Brain pericyte (primary cell): ENCODE data around the gene KCNAB2.

Experiments
- DNase-seq: peaks from one replicate; pipeline ENCODE4 v3.0.0-alpha.2; 2012; ENCODE audit warnings: low read depth, low spot score

KCNAB2 gene

GRCh38 chr1:6045561-6045960 is at the start of gene KCNAB2:
KCNAB2 (plus strand) TSS chr1:6045888; CDS start chr1:6051537, 5,649 bp downstream.
- DNase-seq: no peak

- DNase-seq: no peak
These were observed 48.9 kb upstream of the KCNAB2 start for GRCh38 chr1:5996641-5997270.

DNA sequence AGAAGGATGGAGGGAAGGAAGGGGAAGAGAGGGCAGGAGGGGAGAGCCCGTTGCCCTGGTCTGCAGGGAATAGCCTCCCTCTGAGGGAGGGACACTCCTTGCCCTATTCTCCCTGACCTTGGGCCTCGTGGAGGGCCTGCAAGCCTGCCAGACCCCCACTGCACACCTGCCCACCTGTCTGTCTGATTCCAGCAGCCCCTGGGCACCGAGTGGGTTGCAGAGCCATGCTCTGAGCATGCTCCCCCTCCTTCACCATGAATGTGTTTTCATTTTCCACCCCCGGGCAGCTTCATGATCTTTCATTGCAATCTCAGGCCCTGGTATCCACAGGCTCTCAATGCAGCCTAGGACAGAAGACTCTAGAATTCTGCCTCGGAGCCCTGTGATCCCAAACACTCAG is 48.4 kb upstream of the KCNAB2 start:
- no peak for DNase-seq

- DNase-seq: no peak
These were observed 47.4 kb upstream of the KCNAB2 start for GRCh38 chr1:5998051-5998905.

DNA sequence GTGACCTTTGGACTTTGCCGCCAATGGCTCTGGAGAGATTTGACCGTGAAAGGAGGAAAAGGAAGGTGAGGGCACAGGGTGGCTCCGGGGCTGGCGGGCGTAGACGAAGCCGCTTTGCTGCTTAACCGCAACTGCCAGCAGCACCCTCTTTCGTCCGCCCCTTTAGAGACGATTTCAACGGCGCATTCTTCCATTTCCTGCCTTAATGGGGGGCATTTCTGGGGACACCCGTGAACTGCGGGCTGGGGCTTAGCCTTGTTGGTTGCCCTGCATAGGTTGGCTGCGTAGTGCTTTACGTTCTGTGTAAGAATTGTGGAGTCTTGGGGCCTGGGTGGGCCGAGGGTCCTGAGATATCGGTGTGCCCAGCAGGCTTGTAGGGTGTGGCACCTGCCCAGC is 46.8 kb upstream of the KCNAB2 start:
- DNase-seq: no peak

- DNase-seq: no peak
These were observed 45.8 kb upstream of the KCNAB2 start for GRCh38 chr1:5999711-6000443.

DNA sequence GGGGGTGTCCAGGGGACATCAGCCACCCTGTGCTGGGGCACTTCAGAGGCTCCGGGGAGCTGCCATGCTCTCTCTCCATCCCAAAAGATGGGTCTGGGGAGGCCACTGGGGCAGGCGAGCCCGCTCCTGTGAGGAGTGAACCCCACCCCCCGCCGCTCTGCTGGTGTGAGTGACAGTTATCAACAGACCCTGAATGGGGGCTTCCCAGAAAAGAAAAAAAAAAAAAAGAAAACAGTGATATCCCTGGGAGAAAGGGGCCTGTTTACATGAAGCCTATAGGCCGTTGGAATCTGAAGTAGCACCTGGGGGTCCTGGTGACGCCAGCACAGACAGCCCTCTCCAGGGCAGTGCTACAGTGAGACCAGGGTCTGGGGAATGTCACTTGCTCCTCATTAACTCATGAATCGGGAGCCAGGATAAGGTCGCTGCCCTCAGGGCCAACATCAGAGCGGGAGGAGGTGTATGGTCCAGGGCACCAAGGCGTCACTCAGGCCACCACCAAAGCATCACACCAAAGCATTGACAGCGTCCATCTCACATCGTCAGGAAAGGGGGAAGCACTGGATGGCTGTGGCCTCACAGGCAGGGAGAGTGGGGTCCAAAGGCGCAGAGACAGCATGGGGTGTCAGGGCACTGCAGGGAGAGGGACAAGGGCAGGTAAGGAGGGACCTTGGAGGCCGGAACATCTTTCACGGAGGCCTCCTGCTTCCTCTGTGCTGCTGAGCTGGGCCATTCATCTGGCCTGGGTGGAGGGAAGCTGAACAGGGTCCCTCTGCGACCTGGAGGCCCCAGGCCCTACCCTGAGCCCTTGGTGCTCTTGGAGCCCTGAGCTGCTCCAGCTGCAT is 45.0 kb upstream of the KCNAB2 start:
- no peak for DNase-seq

GRCh38 chr1:6001992-6002576 is 43.6 kb upstream of the KCNAB2 start:
- DNase-seq: no peak

- DNase-seq: no peak
These were observed 42.8 kb upstream of the KCNAB2 start for GRCh38 chr1:6002714-6003501.

DNA sequence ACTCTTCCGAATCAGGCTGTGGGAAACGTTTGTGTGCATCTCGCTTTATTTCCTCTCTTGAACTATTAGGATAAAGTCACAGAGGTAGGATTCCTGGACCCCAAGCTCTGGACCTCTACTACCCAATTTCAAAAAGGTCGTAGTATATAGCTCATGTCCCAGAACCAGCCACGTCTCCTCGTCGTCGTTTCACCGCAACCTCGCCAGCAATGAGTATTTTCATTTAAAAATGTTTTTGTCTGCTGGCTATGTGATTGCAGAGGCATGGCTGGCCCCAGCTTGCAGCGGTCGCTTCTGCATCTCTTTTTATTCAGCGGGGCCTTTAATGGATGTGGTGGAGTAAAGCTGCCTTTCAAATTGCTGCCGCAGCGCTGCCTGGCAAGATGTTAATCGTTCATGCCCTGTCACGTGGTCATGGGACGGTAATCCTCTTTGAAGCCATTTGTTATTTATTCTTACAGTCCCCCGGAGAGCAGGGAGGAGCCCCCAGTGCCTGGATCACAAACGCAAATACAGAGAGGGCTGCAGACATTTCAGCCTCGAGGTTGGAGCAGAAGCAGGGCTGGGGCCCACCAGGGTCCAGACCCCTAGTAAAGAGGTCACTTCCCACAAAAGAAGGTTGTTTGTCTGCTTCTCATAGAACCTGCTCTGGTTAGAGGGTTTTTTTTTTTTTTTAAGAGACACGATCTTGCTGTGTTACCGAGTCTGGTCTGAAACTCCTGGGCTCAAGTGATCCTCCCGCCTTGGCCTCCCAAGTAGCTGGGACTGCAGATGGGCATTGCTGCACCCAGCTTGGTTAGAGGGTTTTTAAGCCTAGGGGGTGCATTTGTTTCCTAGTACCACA is 41.9 kb upstream of the KCNAB2 start:
- DNase-seq: no peak

GRCh38 chr1:6004412-6005123 is 41.1 kb upstream of the KCNAB2 start:
- no peak for DNase-seq

- DNase-seq: no peak
These were observed 40.3 kb upstream of the KCNAB2 start for GRCh38 chr1:6005276-6005917.

- DNase-seq: no peak
These were observed 38.8 kb upstream of the KCNAB2 start for GRCh38 chr1:6006882-6007281.

- no peak for DNase-seq
These were observed 38.2 kb upstream of the KCNAB2 start for GRCh38 chr1:6007318-6008083.

GRCh38 chr1:6008084-6008415 is 37.6 kb upstream of the KCNAB2 start:
- no peak for DNase-seq

DNA sequence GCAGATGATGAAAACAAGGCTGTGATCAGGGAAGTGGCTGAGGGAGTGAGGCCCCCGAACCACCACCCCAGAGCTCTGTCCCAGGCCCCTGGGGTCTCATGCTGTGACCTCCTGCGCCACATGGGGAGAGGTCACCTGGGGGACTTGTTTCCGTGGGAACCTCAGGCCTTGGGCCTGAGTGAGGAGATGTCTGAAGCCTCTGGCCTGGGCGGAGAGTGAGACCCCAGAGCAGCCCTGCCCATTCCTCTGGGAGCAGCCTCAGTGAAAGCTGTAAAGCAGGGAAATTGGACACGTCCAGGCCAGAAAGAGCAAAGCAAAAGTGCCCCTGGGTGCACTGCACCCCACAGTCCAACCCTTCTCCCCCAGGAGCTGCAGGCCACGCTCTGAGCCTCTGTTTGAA is 37.0 kb upstream of the KCNAB2 start:
- DNase-seq: no peak

GRCh38 chr1:6009120-6010040 is 36.3 kb upstream of the KCNAB2 start:
- no peak for DNase-seq
